ELF-1 (cell line): ENCODE measurements around the gene MARF1.

Experiments
- DNase-seq: peaks from one replicate; pipeline ENCODE4 v3.0.0-alpha.2; 2016; ENCODE audit warnings: low read depth, low spot score

Gene MARF1

GRCh38 chr16:15602285-15603044 is 40.5 kb downstream of the MARF1 start:
- DNase-seq = peak; percentile 6

GRCh38 chr16:15601212-15601879 is 41.6 kb downstream of the MARF1 start:
- DNase-seq = peak; percentile 72

GRCh38 chr16:15599303-15600070 is 43.5 kb downstream of the MARF1 start:
- DNase-seq = no peak

- DNase-seq = no peak
Observed at GRCh38 chr16:15598648-15599190, 44.2 kb downstream of the MARF1 start.

- no peak for DNase-seq
Observed at GRCh38 chr16:15597822-15598647, 44.9 kb downstream of the MARF1 start.

GRCh38 chr16:15597135-15597534 is 45.8 kb downstream of the MARF1 start:
- no peak for DNase-seq

- no peak for DNase-seq
Observed at GRCh38 chr16:15594711-15595320, 48.1 kb downstream of the MARF1 start.

GRCh38 chr16:15593235-15593634 is 49.7 kb downstream of the MARF1 start:
- no peak for DNase-seq

- no peak for DNase-seq
Observed at GRCh38 chr16:15592324-15592723, 50.6 kb downstream of the MARF1 start.

- DNase-seq = no peak
Observed at GRCh38 chr16:15587152-15587825, 55.7 kb downstream of the MARF1 start.

GRCh38 chr16:15586716-15587115 is 56.2 kb downstream of the MARF1 start:
- no peak for DNase-seq

- no peak for DNase-seq
Observed at GRCh38 chr16:15585956-15586355, 57.0 kb downstream of the MARF1 start.

GRCh38 chr16:15583526-15583925 is 59.4 kb downstream of the MARF1 start:
- no peak for DNase-seq

- DNase-seq = no peak
Observed at GRCh38 chr16:15581127-15581815, 61.7 kb downstream of the MARF1 start.

- no peak for DNase-seq
Observed at GRCh38 chr16:15578824-15579223, 64.1 kb downstream of the MARF1 start.

GRCh38 chr16:15576960-15577958 is 65.7 kb downstream of the MARF1 start:
- peak; percentile 70 for DNase-seq

- no peak for DNase-seq
Observed at GRCh38 chr16:15575293-15576049, 67.5 kb downstream of the MARF1 start.

- no peak for DNase-seq
Observed at GRCh38 chr16:15574614-15574948, 68.4 kb downstream of the MARF1 start.
